ENCODE results near the gene MKKS.
"Not testable (repeated sequence)": the region's sequence is repeated elsewhere in the genome, so short reads cannot be mapped to it uniquely, and the experiment has no call there.

Gene MKKS

GRCh38 chr20:10402938-10403608 lies 30.9 kb downstream of the MKKS start:
- no peak overlapping the region for H2AFZ ChIP-seq (ENCODE audit: low read depth, low read length)
- no peak for TF ChIP-seq EZH2phosphoT487 (IDR thresholded peaks at IDR 0.05; ENCODE audit: low read depth)
- TF ChIP-seq CTCF (IDR thresholded peaks at IDR 0.05; ENCODE audit: low read depth, low read length), result no peak
- H3K4me1 ChIP-seq (ENCODE audit: low read length), result peaks cover 9% of the 10 kb centered on the region
- no peak overlapping the region for H3K4me2 ChIP-seq (ENCODE audit: low read length)
- H4K20me1 ChIP-seq (ENCODE audit: insufficient read depth, low read length), result no peaks in the 10 kb centered on the region
- no peak overlapping the region for H3K9ac ChIP-seq (ENCODE audit: low read length)
- no peak overlapping the region for H3K4me3 ChIP-seq (ENCODE audit: low read length)
- peaks cover 13% of the 10 kb centered on the region for H3K36me3 ChIP-seq (replicated peaks; ENCODE audit: low read depth, low read length)
- H3K79me2 ChIP-seq (ENCODE audit: low read length), result no peaks in the 10 kb centered on the region
- H3K27me3 ChIP-seq (ENCODE audit: low read depth, low read length), result no peaks in the 10 kb centered on the region
- H3K9me3 ChIP-seq (ENCODE audit: insufficient read depth, low read length), result no peaks in the 10 kb centered on the region
- no peak overlapping the region for H3K27ac ChIP-seq (ENCODE audit: low read length)

GRCh38 chr20:10398834-10399369 lies 35.1 kb downstream of the MKKS start:
- Histone ChIP-seq H2AFZ (ENCODE audit: low read depth, low read length) (no peak overlapping the region), H3K4me1 (ENCODE audit: low read length) (peaks cover 9% of the 10 kb centered on the region), H3K36me3 (replicated peaks; ENCODE audit: low read depth, low read length) (no peaks in the 10 kb centered on the region), H3K9ac (ENCODE audit: low read length) (no peak overlapping the region), H3K4me3 (ENCODE audit: low read length) (no peak overlapping the region), H4K20me1 (ENCODE audit: insufficient read depth, low read length) (no peaks in the 10 kb centered on the region), H3K4me2 (ENCODE audit: low read length) (no peak overlapping the region), H3K27me3 (ENCODE audit: low read depth, low read length) (no peaks in the 10 kb centered on the region), H3K27ac (ENCODE audit: low read length) (no peak overlapping the region), H3K9me3 (ENCODE audit: insufficient read depth, low read length) (no peaks in the 10 kb centered on the region), H3K79me2 (ENCODE audit: low read length) (no peaks in the 10 kb centered on the region)
- no peak for TF ChIP-seq EZH2phosphoT487 (IDR thresholded peaks at IDR 0.05; ENCODE audit: low read depth)
- TF ChIP-seq CTCF (IDR thresholded peaks at IDR 0.05; ENCODE audit: low read depth, low read length), result no peak

GRCh38 chr20:10394752-10395151 lies 39.3 kb downstream of the MKKS start:
- not testable (repeated sequence) for H3K79me2 ChIP-seq (ENCODE audit: low read length); H3K9me3 ChIP-seq (ENCODE audit: insufficient read depth, low read length); H3K36me3 ChIP-seq (replicated peaks; ENCODE audit: low read depth, low read length); H2AFZ ChIP-seq (ENCODE audit: low read depth, low read length); H3K4me3 ChIP-seq (ENCODE audit: low read length); H3K4me2 ChIP-seq (ENCODE audit: low read length); H3K27ac ChIP-seq (ENCODE audit: low read length); H3K27me3 ChIP-seq (ENCODE audit: low read depth, low read length); H4K20me1 ChIP-seq (ENCODE audit: insufficient read depth, low read length); H3K9ac ChIP-seq (ENCODE audit: low read length); H3K4me1 ChIP-seq (ENCODE audit: low read length)

- Histone ChIP-seq H3K9ac (ENCODE audit: low read length) (no peak overlapping the region), H3K36me3 (replicated peaks; ENCODE audit: low read depth, low read length) (no peaks in the 10 kb centered on the region), H3K27me3 (ENCODE audit: low read depth, low read length) (peaks cover 14% of the 10 kb centered on the region), H2AFZ (ENCODE audit: low read depth, low read length) (no peak overlapping the region), H3K27ac (ENCODE audit: low read length) (no peak overlapping the region), H3K4me3 (ENCODE audit: low read length) (no peak overlapping the region), H4K20me1 (ENCODE audit: insufficient read depth, low read length) (no peaks in the 10 kb centered on the region), H3K4me1 (ENCODE audit: low read length) (no peaks in the 10 kb centered on the region), H3K79me2 (ENCODE audit: low read length) (no peaks in the 10 kb centered on the region), H3K4me2 (ENCODE audit: low read length) (no peak overlapping the region), H3K9me3 (ENCODE audit: insufficient read depth, low read length) (no peaks in the 10 kb centered on the region)
- TF ChIP-seq CTCF (IDR thresholded peaks at IDR 0.05; ENCODE audit: low read depth, low read length) (no peak), EZH2phosphoT487 (IDR thresholded peaks at IDR 0.05; ENCODE audit: low read depth) (no peak)
Measured at GRCh38 chr20:10390709-10391108, 43.3 kb downstream of the MKKS start.
